SKM-1 (cell line): ENCODE data around the gene IL5.
A peak's percentile ranks its signal among the peaks of the same experiment; 100 is the strongest.

Source experiments
- DNase-seq: peaks from one replicate; lab custom pipeline; 2025; ENCODE audit not compliant: unreplicated experiment; lab: John Stamatoyannopoulos, UW

Gene IL5

DNA sequence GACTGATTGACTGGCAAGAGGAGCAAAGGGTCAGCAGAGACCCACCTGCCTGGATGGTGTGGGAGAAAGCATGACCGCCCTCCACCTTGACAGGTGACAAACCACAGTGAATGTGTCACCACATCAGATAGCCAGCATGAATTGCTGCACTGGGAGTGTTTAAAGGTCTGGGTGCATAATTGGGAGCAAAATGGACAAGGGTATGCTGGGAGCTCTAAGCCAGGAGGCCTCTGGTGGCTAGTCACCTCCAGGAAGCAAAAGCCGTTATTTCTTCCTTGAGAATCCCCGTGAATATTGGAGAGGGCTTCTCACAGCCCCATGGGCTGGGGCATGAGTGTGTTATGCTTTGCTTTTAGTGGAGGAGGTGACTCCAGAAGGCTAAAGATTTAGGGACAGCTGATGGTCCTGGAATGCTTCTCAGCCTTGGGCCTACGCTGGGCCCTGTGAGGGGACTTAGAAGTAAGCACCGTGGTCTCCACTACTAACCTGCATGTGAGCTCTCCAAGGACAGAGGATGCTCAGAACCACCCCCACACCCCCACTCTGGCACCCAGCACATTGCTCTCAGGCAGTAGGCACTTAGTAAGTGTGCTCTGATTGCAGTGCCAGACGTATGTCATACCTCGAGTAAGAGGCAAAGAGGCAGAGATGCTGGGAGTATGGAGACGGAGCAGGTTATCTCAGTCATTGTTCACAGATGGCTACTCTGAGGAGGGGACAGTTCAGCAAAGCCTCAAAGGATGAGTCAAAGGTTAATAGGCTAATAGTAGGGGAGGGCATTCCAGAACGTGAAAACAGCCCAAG is 43.7 kb downstream of the IL5 start:
- no peak for DNase-seq

DNA sequence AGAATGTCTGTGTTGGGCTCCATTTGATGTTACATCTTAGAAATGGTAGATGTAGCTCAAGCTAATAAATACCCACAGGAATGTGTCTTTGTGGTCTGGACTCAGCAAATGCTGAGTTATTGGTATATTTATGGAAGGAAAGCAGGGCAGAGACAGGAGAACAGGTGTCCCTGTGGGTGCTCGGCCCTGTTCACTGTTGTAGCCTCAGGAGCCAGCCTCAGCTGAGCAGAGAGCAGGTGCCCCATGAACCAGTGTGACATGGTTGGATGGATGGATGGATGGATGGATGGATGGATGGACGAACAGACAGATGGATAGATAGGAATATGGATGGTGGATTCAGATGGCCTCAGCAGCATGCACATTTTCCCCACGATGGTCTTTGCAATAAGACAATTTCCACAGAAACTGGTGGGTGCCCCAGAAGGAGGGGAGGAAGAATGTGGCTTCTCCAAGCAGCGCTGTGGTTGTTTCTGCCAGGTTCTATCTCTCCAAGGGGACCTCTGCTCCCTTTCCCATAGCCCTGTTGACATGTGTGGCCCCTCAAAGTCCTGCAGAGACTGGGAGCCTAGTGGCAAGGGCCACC is 44.5 kb downstream of the IL5 start:
- no peak for DNase-seq

DNA sequence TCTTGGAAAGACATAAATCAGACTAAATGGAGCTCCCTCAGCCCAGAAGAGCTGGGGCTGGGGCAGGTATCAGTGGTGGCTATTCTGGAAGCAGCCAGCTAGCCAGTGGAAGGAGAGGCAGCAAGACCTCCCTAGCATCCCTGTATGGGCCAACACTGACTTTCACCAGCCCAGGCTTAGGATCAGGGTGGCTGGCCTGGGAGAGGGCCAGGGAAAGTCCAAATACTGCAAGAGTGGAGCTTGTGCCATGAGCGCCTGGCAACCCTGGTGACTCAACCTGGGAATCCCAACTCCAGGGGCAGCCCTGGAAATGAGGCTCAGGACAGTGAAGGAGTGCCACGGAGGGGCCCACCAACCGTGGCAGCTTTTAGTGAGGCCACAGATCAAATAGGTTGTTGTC is 45.2 kb downstream of the IL5 start:
- no peak for DNase-seq

DNA sequence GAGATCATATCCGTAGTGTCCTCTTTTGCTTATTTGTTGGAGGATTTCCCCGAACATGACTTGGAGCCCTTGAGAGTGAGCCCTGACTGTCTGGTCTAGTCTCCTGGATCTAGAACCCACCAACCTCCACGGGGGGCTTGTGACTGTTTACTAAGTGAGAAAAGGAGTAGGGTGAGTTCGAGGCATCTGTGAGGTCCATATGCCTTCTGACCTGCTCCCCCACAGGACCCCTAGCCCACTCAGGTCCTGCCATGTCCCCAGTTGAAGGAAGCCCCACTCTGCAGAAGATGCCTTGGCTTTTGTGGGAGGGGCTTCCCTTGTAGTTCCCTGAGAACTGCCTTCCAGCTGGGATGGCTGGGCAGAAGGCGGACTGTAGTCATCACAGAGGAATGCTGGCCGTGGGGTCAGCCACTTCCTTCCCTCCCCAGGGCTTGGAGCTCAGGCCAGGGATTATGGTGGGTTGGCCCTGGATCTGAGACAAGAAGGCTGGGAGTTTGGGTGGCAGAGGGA is 45.8 kb downstream of the IL5 start:
- DNase-seq = no peak

DNA sequence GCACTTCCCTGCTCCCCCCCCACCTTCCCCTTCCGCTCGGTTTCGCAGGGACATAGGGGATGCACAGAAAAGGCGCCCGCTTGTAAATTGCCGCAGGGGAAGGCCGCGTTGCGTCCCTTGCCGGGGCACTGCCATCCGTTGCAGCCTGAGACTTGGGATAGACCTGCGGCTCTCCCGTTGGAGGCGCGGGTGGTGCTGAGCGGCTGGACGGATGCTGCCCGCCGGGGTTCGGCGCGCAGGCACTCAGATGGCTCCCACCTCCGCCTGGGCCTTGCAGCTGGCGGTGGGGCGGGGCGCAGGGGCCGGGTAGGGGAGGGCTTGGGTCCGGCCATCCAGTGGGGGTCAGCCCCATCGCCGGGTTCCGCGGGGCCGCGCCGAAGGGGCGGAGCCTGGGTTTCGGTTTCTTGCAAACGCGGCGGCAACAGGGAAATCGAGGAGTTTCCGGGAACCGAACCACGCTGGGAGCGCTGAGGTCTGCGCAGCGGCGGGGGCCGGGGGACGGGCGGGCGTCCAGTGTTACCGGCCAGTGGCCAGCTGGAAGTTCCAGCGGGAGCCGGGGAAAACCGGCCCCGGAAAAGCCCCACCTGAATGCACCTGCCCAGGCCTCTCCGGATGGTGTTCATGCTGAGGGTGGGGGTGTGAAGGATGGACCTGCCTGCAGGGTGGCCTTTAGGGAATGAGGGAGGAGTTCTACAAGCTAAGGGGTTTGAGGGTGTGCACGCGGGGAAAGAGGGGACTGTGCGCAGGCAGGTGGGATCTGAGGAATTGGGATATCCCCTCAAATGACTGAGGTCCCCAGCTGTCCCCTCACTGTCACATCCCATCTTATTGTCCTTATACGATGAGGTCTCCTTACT is 46.5 kb downstream of the IL5 start:
- peak; percentile 41 for DNase-seq

DNA sequence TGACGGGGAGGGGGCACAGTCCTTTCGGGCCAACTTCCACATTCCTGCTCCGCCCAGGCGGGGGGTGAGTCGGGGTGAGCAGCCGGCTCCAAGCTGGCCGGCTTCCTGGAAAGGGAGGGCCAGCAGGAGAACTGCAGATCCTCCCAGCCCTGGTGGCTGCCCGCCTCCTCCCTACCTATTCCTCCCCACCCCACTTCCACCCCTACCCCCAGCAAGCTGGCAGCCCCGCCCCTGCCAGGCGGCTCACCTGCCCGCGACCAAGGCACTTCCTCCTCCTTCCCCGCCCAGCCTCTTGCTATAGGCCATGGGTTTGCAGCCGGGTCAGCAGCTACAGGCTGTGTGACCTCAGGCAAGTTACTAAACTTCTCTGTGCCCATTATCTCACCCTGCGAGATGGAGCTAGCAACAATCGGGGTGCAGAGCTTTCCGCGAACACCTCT is 47.1 kb downstream of the IL5 start:
- peak; percentile 75 for DNase-seq

DNA sequence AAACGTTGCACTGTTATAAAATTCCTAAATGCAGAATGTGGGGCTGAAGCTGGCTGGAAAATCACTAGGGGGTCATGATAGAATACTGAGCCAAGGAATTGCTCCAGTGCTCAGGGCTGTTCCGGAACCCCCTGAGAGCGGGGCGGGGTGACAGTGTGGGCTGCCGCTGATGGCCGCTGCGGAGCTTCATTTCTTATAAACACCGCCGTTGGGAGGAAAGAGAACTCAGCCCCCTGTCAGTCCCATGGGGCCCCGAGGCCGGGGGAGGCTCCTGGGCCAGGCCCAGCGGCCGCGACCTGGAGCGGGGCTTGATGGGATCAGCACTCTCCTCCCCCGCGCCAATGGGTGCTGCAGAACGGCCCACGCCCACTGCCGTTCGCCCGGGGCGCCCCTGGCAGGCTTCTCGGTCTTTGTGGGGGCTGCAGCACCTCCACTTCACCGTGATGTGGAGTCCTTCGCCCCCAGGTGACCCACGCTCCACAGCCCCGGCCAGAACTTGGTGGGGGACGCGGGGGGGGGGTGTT is 47.6 kb downstream of the IL5 start:
- peak; percentile 73 for DNase-seq

DNA sequence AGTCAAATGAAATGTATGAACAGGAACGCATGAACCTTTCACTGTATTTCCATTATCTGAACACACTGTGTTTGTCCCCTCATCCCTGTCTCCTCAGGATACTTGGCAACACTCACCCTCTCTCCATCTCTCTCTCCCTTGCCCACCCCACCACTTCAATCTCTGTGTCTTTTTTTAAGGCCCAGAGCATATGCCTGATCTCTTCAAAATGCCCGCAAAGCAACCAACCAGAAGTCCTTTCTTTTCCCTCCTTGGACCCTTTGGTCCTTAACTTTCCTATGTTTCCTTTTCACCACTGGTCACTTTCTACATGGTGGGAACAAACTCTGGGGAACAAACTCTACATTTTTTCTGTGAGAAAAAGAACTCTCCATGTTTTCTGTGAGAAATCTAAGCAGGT is 49.5 kb downstream of the IL5 start:
- DNase-seq = no peak

DNA sequence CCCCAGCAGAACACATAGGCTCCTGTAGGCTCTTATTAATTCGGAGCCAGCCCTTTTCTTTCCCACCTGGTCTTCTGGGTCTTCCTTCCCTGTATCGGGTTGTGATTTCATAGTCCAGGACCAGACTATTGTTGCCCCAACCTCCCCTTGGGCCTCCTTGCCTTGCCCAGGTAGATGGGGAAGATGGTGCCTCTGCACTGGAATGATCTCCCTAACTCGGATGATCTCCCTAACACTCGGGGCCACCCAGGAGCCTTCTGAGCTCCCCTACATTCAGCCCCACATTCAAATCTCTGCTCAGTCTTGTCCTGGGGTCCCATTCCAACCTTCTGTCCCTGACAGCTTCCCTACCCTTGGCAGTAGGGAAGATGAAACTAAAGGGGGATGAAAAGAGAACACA is 50.1 kb downstream of the IL5 start:
- DNase-seq = no peak

DNA sequence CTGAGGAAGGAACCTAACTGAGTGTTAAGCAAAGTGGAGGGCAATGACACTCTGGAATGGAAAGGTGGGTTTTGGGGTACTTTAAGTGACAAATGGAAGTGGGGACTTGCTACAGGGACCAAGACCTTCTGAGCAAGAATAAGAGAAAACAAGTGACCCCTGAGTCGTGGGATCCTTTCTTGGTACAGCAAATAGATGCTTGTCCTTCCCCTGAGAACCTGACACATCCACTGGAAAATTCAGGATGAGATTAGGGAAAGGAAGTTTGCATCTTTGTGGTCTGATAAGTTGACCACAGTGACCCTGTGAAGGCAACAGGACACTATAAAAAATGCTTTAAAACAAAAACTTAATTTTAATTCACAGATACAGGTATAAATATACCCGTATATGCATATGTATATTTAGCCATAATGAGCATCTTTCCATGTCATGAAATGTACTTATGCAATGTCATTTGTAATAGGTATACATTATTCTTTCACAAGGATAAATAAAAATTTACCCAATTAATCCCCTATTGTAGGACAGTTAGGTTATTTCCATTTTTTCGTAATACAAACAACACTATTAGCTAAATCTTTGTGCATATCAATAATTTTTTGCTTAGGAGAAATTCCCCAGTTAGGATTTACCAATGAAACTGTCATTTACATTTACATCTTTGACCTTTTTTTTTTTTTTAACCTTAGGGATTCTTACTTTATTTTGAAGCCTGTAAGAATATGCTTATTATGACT is 50.8 kb downstream of the IL5 start:
- no peak for DNase-seq
